Rectal smooth muscle tissue (tissue), 1 donor: ENCODE results near the gene FBXL12.
A peak's percentile ranks its signal among the peaks of the same experiment; 100 is the strongest.

Experiments used
- H3K27ac ChIP-seq: one replicate; pipeline ENCODE4 v1.7.0; 2013; ENCODE audit warnings: low read depth, low read length, inconsistent platforms
- H3K27me3 ChIP-seq: one replicate; pipeline ENCODE4 v1.7.0; 2013; ENCODE audit warnings: low read length; ENCODE audit not compliant: control insufficient read depth, insufficient read depth
- H3K36me3 ChIP-seq: one replicate; pipeline ENCODE4 v1.7.0; 2013; ENCODE audit warnings: low read length; ENCODE audit not compliant: control insufficient read depth, insufficient read depth
- H3K4me1 ChIP-seq: one replicate; pipeline ENCODE4 v1.7.0; 2013; ENCODE audit warnings: low read length; ENCODE audit not compliant: control insufficient read depth, insufficient read depth
- H3K4me3 ChIP-seq: one replicate; pipeline ENCODE4 v1.7.0; 2013; ENCODE audit warnings: low read length
- H3K9ac ChIP-seq: one replicate; pipeline ENCODE4 v1.7.0; 2013; ENCODE audit warnings: low read length

FBXL12 gene

GRCh38 chr19:9818734-9819595 lies at the start of gene FBXL12:
FBXL12 (minus strand) TSS chr19:9819079; CDS start chr19:9818813, 266 bp downstream.
- Histone ChIP-seq H3K4me3 (peak within 1 kb of the TSS; percentile 95), H3K9ac (peak within 1 kb of the TSS; percentile 92)

DNA sequence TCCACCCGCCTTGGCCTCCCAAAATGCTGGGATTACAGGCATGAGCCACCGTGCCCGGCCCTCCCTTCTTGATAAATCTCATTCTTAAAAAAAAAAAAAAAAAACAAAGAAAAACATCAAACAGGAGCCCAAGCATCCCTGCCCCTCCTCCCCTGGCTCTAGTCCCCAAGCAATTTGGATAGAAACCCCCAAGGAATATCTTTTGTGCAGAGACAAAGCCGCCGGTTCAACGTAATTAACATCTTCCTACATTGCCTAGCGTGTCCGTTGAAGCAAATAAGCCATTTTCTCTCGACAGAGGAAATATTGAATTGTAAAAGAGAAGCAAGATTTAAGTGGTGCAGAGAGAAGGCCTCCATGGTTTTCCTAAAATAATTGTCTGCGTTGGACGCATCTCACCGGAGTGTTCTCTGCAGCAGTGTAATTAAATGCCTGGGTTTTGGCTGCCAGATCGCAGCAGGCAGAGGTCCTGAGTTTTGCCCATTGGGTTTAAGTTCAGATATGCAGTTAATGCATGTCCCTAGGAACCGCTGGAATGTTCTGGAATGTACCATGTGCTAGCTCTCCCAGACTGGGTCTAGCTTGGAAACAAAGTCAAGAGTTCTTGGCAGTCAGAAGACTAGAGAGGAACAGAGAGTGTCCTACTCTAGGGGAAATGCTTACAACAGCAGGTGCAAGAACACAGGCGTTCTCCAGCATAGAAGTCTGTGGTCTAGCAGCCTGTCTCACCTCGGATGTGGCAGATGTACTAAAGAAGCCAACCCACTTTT lies 47.0 kb upstream of the FBXL12 start:
- Histone ChIP-seq H3K4me1 (no peaks in the 10 kb centered on the region), H3K36me3 (no peaks in the 10 kb centered on the region), H3K27me3 (no peaks in the 10 kb centered on the region), H3K9ac (no peak overlapping the region), H3K27ac (no peak overlapping the region), H3K4me3 (no peak overlapping the region)

More at GRCh38 chr19:9818734-9819595, at the start of gene FBXL12:
- Histone ChIP-seq H3K27me3 (no peaks in the 10 kb centered on the region), H3K27ac (peak within 1 kb of the TSS; percentile 98), H3K36me3 (no peaks in the 10 kb centered on the region), H3K4me1 (peaks cover 8% of the 10 kb centered on the region)

DNA sequence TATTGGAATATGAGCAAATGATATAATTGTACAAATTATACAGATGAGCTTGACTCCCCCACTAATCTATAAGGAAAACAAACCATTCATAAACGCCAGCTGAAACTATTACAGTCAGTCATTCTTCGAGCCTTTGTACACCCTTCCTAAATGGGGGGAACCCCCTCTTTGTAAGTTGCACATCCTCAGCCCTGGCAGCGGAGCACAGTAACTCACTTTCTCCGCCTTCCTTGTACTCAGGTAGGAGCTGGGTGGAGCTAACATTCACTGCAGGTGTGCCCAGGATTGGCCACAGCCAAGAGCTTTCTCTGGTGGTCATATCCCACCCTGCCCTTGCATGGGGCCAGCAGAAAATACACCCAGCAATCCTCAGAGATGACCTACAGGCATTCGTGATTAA lies 44.9 kb upstream of the FBXL12 start:
- H3K27me3 ChIP-seq, result no peaks in the 10 kb centered on the region
- no peak overlapping the region for H3K9ac ChIP-seq
- H3K4me1 ChIP-seq, result no peaks in the 10 kb centered on the region
- no peak overlapping the region for H3K4me3 ChIP-seq
- no peak overlapping the region for H3K27ac ChIP-seq
- no peaks in the 10 kb centered on the region for H3K36me3 ChIP-seq

DNA sequence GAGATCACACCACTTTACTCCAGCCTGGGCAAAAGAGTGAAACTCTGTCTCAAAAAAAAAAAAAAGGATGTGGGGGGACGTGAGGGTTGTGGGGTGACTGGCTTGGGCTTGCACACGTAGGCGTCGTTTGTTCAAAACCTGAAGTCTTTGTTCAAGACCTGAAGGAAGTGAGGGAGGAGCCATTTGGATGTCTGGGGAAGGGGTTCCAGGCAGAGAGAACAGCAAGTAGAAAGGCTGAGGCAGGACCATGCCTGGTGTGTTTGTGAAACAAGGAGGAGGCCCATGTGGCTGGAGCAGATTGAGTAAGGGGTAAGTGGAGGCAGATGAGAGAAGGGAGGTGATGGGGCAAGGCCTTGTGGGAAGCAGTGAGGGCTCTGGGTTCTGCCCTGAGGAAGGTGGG lies 44.1 kb upstream of the FBXL12 start:
- Histone ChIP-seq H3K9ac (no peak overlapping the region), H3K27me3 (no peaks in the 10 kb centered on the region), H3K4me3 (no peak overlapping the region), H3K4me1 (no peaks in the 10 kb centered on the region), H3K36me3 (no peaks in the 10 kb centered on the region), H3K27ac (no peak overlapping the region)

DNA sequence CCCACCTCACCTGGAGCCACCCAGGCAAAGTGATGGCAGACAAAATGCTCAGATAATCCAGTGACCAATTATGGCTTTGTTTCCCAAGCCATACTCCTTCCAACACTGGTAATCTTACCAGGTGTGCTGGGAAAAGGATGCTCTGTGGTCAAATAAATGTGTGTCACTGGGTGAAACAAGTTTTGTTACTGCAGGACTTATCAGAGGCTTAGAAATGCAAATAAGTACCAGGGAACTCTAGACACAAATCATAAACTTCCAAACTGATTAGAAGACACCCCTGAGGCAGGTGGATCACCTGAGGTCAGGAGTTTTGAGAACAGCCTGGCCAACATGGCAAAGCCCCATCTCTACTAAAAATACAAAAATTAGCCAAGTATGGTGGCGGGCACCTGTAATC lies 42.6 kb upstream of the FBXL12 start:
- Histone ChIP-seq H3K9ac (no peak overlapping the region), H3K27ac (no peak overlapping the region), H3K4me1 (no peaks in the 10 kb centered on the region), H3K27me3 (no peaks in the 10 kb centered on the region), H3K4me3 (no peak overlapping the region), H3K36me3 (no peaks in the 10 kb centered on the region)

GRCh38 chr19:9860407-9860806 lies 41.5 kb upstream of the FBXL12 start:
- H3K27me3 ChIP-seq, result no peaks in the 10 kb centered on the region
- H3K27ac ChIP-seq, result no peak overlapping the region
- H3K4me1 ChIP-seq, result no peaks in the 10 kb centered on the region
- H3K9ac ChIP-seq, result no peak overlapping the region
- no peaks in the 10 kb centered on the region for H3K36me3 ChIP-seq
- no peak overlapping the region for H3K4me3 ChIP-seq

GRCh38 chr19:9858766-9859165 lies 39.9 kb upstream of the FBXL12 start:
- Histone ChIP-seq H3K27ac (no peak overlapping the region), H3K4me1 (no peaks in the 10 kb centered on the region)

DNA sequence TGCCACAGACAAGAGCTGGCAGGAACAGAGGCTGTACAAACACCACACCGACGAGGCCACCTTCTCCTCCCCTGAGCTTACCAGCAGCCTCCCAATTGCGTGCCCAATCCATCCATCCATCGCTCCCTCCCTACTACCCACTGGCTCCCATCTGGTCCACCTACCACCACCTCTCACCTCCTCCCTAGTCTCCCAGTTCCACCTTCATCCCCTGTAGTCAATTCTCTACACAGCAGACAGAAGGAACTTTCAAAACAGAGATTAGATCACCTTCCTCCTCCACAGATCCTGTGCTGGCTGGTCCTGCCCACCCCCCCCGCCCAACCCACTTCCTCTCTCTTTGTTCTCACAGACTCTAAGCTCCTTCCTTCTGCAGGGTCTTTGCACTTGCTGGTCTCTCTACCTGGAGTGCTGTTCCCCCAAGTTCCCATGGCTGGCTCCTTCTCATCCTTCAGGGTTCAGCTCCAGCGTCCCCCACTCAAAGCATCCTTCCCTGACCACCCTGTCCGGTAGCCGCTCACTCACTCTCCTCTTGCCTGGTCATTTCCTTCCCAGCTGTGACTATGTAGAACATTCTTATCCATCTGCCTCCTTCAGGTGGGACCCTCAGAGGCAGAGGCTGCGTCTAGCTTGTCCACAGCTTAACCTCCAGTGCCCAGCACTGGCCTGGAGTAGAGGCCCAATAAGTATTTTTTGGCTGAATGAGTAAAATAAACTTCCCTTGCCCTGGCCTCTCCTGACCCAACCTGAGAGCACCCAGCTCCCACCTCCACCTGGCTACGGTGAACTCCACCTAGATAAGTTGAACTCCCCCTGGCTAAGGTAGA lies 39.3 kb upstream of the FBXL12 start:
- Histone ChIP-seq H3K4me1 (no peaks in the 10 kb centered on the region), H3K36me3 (no peaks in the 10 kb centered on the region), H3K27me3 (no peaks in the 10 kb centered on the region), H3K4me3 (no peak overlapping the region), H3K27ac (no peak overlapping the region), H3K9ac (no peak overlapping the region)

More at GRCh38 chr19:9858766-9859165, 39.9 kb upstream of the FBXL12 start:
- H3K36me3 ChIP-seq, result no peaks in the 10 kb centered on the region
- no peak overlapping the region for H3K4me3 ChIP-seq
- H3K9ac ChIP-seq, result no peak overlapping the region
- H3K27me3 ChIP-seq, result no peaks in the 10 kb centered on the region

GRCh38 chr19:9857076-9857721 lies 38.3 kb upstream of the FBXL12 start:
- Histone ChIP-seq H3K27ac (no peak overlapping the region), H3K9ac (no peak overlapping the region), H3K4me1 (no peaks in the 10 kb centered on the region), H3K27me3 (no peaks in the 10 kb centered on the region), H3K36me3 (no peaks in the 10 kb centered on the region), H3K4me3 (no peak overlapping the region)

- Histone ChIP-seq H3K9ac (no peak overlapping the region), H3K36me3 (no peaks in the 10 kb centered on the region), H3K4me1 (no peaks in the 10 kb centered on the region), H3K4me3 (no peak overlapping the region), H3K27ac (no peak overlapping the region), H3K27me3 (no peaks in the 10 kb centered on the region)
Measured at GRCh38 chr19:9856609-9857008, 37.7 kb upstream of the FBXL12 start.

DNA sequence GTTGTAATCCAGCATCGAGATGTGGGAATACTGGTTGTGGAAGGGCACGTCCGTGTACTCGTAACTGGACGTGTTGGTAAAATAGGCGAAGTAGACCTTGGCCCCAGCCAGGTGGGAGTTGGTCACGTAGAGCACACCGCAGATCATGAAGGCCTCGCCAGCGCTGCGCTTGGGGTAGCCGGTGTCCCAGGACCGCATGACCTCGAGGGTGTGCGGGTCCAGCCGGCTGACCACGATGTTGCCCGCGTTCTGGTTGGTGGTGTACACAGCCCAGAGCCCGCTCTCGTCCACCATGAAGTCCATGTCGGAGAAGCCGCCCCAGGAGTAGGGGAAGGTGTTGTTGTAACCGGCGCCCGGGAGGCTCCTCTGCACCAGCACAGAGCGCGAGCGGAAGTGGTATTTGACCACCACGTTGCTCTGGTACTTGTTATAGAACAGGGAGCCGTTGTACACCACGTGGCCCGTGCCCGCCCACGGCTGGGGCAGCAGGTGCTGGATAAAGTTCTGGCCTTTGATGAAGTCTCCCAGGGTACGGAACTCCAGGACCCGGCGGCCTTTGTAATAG lies 35.5 kb upstream of the FBXL12 start:
- Histone ChIP-seq H3K27me3 (no peaks in the 10 kb centered on the region), H3K27ac (no peak overlapping the region), H3K36me3 (no peaks in the 10 kb centered on the region), H3K4me1 (no peaks in the 10 kb centered on the region), H3K4me3 (no peak overlapping the region), H3K9ac (no peak overlapping the region)
